DMS53 treated with DMSO at 0.1 percent for 48 hours (cell line): ENCODE data around the gene TTC23.
"Not testable (repeated sequence)": the region's sequence is repeated elsewhere in the genome, so short reads cannot be mapped to it uniquely, and the experiment has no call there.

Source experiments
- DNase-seq: peaks from one replicate; lab custom pipeline; 2025; ENCODE audit not compliant: unreplicated experiment; lab: John Stamatoyannopoulos, UW

The TTC23 gene

GRCh38 chr15:99250494-99250856, 1.1 kb upstream of the TTC23 start:
- DNase-seq = no peak

- DNase-seq = no peak
These were observed 620 bp upstream of the TTC23 start for GRCh38 chr15:99250001-99250400.

GRCh38 chr15:99248000-99248715, 1.2 kb downstream of the TTC23 start:
- DNase-seq = no peak

GRCh38 chr15:99247062-99247461, 2.3 kb downstream of the TTC23 start:
- no peak for DNase-seq

- DNase-seq = no peak
These were observed 5.1 kb downstream of the TTC23 start for GRCh38 chr15:99244306-99244705.

GRCh38 chr15:99241752-99242151, 7.6 kb downstream of the TTC23 start:
- no peak for DNase-seq

- no peak for DNase-seq
These were observed 9.7 kb downstream of the TTC23 start for GRCh38 chr15:99239545-99240198.

GRCh38 chr15:99238849-99239248, 10.5 kb downstream of the TTC23 start:
- no peak for DNase-seq

GRCh38 chr15:99234160-99234559, 15.2 kb downstream of the TTC23 start:
- DNase-seq = not testable (repeated sequence)

- DNase-seq = no peak
These were observed 16.6 kb downstream of the TTC23 start for GRCh38 chr15:99232740-99233139.

- DNase-seq = no peak
These were observed 18.5 kb downstream of the TTC23 start for GRCh38 chr15:99230867-99231266.

GRCh38 chr15:99228120-99228770, 21.1 kb downstream of the TTC23 start:
- DNase-seq = no peak

GRCh38 chr15:99226802-99227201, 22.6 kb downstream of the TTC23 start:
- no peak for DNase-seq

- no peak for DNase-seq
These were observed 24.8 kb downstream of the TTC23 start for GRCh38 chr15:99224372-99225214.

- DNase-seq = peak; percentile 55
These were observed 36.1 kb downstream of the TTC23 start for GRCh38 chr15:99213187-99213811.

- no peak for DNase-seq
These were observed 37.0 kb downstream of the TTC23 start for GRCh38 chr15:99212406-99212805.

GRCh38 chr15:99211926-99212325, 37.5 kb downstream of the TTC23 start:
- DNase-seq = no peak

GRCh38 chr15:99210334-99210733, 39.0 kb downstream of the TTC23 start:
- DNase-seq = no peak

- DNase-seq = no peak
These were observed 40.1 kb downstream of the TTC23 start for GRCh38 chr15:99209326-99209725.

- DNase-seq = no peak
These were observed 41.7 kb downstream of the TTC23 start for GRCh38 chr15:99207672-99208071.

- no peak for DNase-seq
These were observed 47.2 kb downstream of the TTC23 start for GRCh38 chr15:99202176-99202552.
